Stimulated activated naive B cell treated with anti-CD40 and anti-IgM and Interleukin-4, amounts not matched to agents 10 μg/mL and 1 μg/mL and 100 μg/mL, for 72 hours (primary cell): Measurements from ENCODE around the gene STAC2.

ENCODE experiments used
- ATAC-seq, 2 donors: fragments of 150-1000 bp; cut with Tn5 transposase; replicated peaks; 2 replicates each; pipeline ENCODE4 v1.10.0; 2021; ENCODE audit warnings: moderate library complexity in 1 of 2
- DNase-seq: peaks from one replicate; pipeline ENCODE4 v3.0.0; 2021
- H3K27ac Mint-ChIP-seq: one replicate; pipeline ENCODE4 v1.8.0; 2022; ENCODE audit warnings: mild to moderate bottlenecking, mixed read lengths
- H3K27me3 Mint-ChIP-seq, 2 donors: one replicate each; pipeline ENCODE4 v1.8.0; 2022; ENCODE audit warnings: mixed read lengths in 2 of 2
- H3K36me3 Mint-ChIP-seq, 2 donors: one replicate each; pipeline ENCODE4 v1.8.0; 2022; ENCODE audit warnings: mixed read lengths in 2 of 2, mild to moderate bottlenecking in 1 of 2
- H3K4me1 Mint-ChIP-seq, 2 donors: one replicate each; pipeline ENCODE4 v1.8.0; 2022; ENCODE audit warnings: mixed read lengths in 2 of 2, mild to moderate bottlenecking in 1 of 2
- H3K4me3 Mint-ChIP-seq, 2 donors: one replicate each; pipeline ENCODE4 v1.8.0; 2022; ENCODE audit warnings: mild to moderate bottlenecking in 2 of 2, mixed read lengths in 2 of 2, moderate library complexity in 1 of 2
- H3K9me3 Mint-ChIP-seq, 2 donors: one replicate each; pipeline ENCODE4 v1.8.0; 2022; ENCODE audit warnings: mixed read lengths in 2 of 2, mild to moderate bottlenecking in 1 of 2

The STAC2 gene

GRCh38 chr17:39239640-39240314, 14.0 kb upstream of the STAC2 start:
- ATAC-seq (peak; percentile 56 to 69), DNase-seq (peak; percentile 57)
- Mint-ChIP-seq H3K9me3 (no peaks in the 10 kb centered on the region), H3K4me3 (no peak overlapping the region), H3K4me1 (peaks cover 23 to 36% of the 10 kb centered on the region in 2 donors), H3K27ac (peak overlapping the region; percentile 26), H3K27me3 (peaks cover 21 to 32% of the 10 kb centered on the region in 2 donors), H3K36me3 (no peaks in the 10 kb centered on the region)

- peaks cover 11 to 22% of the 10 kb centered on the region in 2 donors for H3K27me3 Mint-ChIP-seq
- peak overlapping the region; percentile 73 for H3K27ac Mint-ChIP-seq
- no peaks in the 10 kb centered on the region for H3K9me3 Mint-ChIP-seq
- H3K36me3 Mint-ChIP-seq, result no peaks in the 10 kb centered on the region
- H3K4me1 Mint-ChIP-seq, result peaks cover 12 to 23% of the 10 kb centered on the region in 2 donors
- peak; percentile 53 for DNase-seq
- peak overlapping the region; percentile 14 to 41 for H3K4me3 Mint-ChIP-seq
- ATAC-seq, result peak; percentile 73 to 80
These were observed 12.7 kb upstream of the STAC2 start for GRCh38 chr17:39238311-39238972.

GRCh38 chr17:39237586-39237985, 11.8 kb upstream of the STAC2 start:
- Mint-ChIP-seq H3K36me3 (no peaks in the 10 kb centered on the region), H3K9me3 (no peaks in the 10 kb centered on the region), H3K4me3 (no peak overlapping the region), H3K4me1 (peaks cover 12 to 19% of the 10 kb centered on the region in 2 donors), H3K27me3 (peaks cover 6 to 14% of the 10 kb centered on the region in 2 donors), H3K27ac (no peak overlapping the region)
- DNase-seq (no peak), ATAC-seq (no peak)

GRCh38 chr17:39236981-39237441, 11.3 kb upstream of the STAC2 start:
- ATAC-seq (no peak), DNase-seq (no peak)
- Mint-ChIP-seq H3K9me3 (no peaks in the 10 kb centered on the region), H3K27me3 (peaks cover 12 to 16% of the 10 kb centered on the region in 2 donors), H3K4me1 (peaks cover 16 to 25% of the 10 kb centered on the region in 2 donors), H3K36me3 (no peaks in the 10 kb centered on the region), H3K4me3 (no peak overlapping the region), H3K27ac (no peak overlapping the region)

GRCh38 chr17:39236450-39236927, 10.7 kb upstream of the STAC2 start:
- H3K36me3 Mint-ChIP-seq, result no peaks in the 10 kb centered on the region
- H3K27ac Mint-ChIP-seq, result no peak overlapping the region
- no peaks in the 10 kb centered on the region for H3K9me3 Mint-ChIP-seq
- peaks cover 17 to 19% of the 10 kb centered on the region in 2 donors for H3K27me3 Mint-ChIP-seq
- no peak for ATAC-seq
- H3K4me1 Mint-ChIP-seq, result peaks cover 20 to 30% of the 10 kb centered on the region in 2 donors
- DNase-seq, result no peak
- H3K4me3 Mint-ChIP-seq, result no peak overlapping the region

GRCh38 chr17:39235555-39236449, 10.1 kb upstream of the STAC2 start:
- Mint-ChIP-seq H3K27ac (no peak overlapping the region), H3K4me3 (no peak overlapping the region), H3K9me3 (no peaks in the 10 kb centered on the region), H3K4me1 (peaks cover 23 to 32% of the 10 kb centered on the region in 2 donors), H3K27me3 (peaks cover 24 to 26% of the 10 kb centered on the region in 2 donors), H3K36me3 (no peaks in the 10 kb centered on the region)
- peak; percentile 67 to 70 for ATAC-seq
- DNase-seq, result peak; percentile 39

- ATAC-seq (peak; percentile 78 to 84), DNase-seq (no peak)
- peak overlapping the region in 1 of 2 donors; percentile 7 for H3K4me3 Mint-ChIP-seq
- no peaks in the 10 kb centered on the region for H3K9me3 Mint-ChIP-seq
- H3K27ac Mint-ChIP-seq, result peak overlapping the region; percentile 74
- H3K27me3 Mint-ChIP-seq, result peaks cover 45 to 52% of the 10 kb centered on the region in 2 donors
- H3K4me1 Mint-ChIP-seq, result peaks cover 13 to 15% of the 10 kb centered on the region in 2 donors
- H3K36me3 Mint-ChIP-seq, result no peaks in the 10 kb centered on the region
These were observed 6.1 kb upstream of the STAC2 start for GRCh38 chr17:39231591-39232551.

- no peak for ATAC-seq
- H3K27me3 Mint-ChIP-seq, result peaks cover 46 to 55% of the 10 kb centered on the region in 2 donors
- H3K4me3 Mint-ChIP-seq, result no peak overlapping the region
- peaks cover 15 to 16% of the 10 kb centered on the region in 2 donors for H3K4me1 Mint-ChIP-seq
- no peaks in the 10 kb centered on the region for H3K9me3 Mint-ChIP-seq
- DNase-seq, result no peak
- H3K27ac Mint-ChIP-seq, result peak overlapping the region; percentile 74
- H3K36me3 Mint-ChIP-seq, result no peaks in the 10 kb centered on the region
These were observed 5.4 kb upstream of the STAC2 start for GRCh38 chr17:39231091-39231561.

GRCh38 chr17:39230361-39230760, 4.6 kb upstream of the STAC2 start:
- H3K27ac Mint-ChIP-seq, result no peak overlapping the region
- no peak overlapping the region for H3K4me3 Mint-ChIP-seq
- H3K4me1 Mint-ChIP-seq, result peaks cover 20% of the 10 kb centered on the region in 2 donors
- DNase-seq (no peak), ATAC-seq (no peak)
- H3K27me3 Mint-ChIP-seq, result peaks cover 50 to 60% of the 10 kb centered on the region in 2 donors
- no peaks in the 10 kb centered on the region for H3K9me3 Mint-ChIP-seq
- H3K36me3 Mint-ChIP-seq, result no peaks in the 10 kb centered on the region

- DNase-seq (no peak), ATAC-seq (no peak)
- H3K4me1 Mint-ChIP-seq, result peaks cover 22 to 26% of the 10 kb centered on the region in 2 donors
- peaks cover 54 to 67% of the 10 kb centered on the region in 2 donors for H3K27me3 Mint-ChIP-seq
- no peaks in the 10 kb centered on the region for H3K36me3 Mint-ChIP-seq
- H3K9me3 Mint-ChIP-seq, result no peaks in the 10 kb centered on the region
- H3K4me3 Mint-ChIP-seq, result no peak overlapping the region
- no peak overlapping the region for H3K27ac Mint-ChIP-seq
These were observed 3.6 kb upstream of the STAC2 start for GRCh38 chr17:39229274-39229913.

GRCh38 chr17:39227364-39227919, 1.7 kb upstream of the STAC2 start:
- Mint-ChIP-seq H3K4me1 (peaks cover 30 to 32% of the 10 kb centered on the region in 2 donors), H3K9me3 (no peaks in the 10 kb centered on the region), H3K4me3 (no peak overlapping the region), H3K27ac (no peak overlapping the region), H3K27me3 (peaks cover 66 to 85% of the 10 kb centered on the region in 2 donors), H3K36me3 (no peaks in the 10 kb centered on the region)
- DNase-seq, result no peak
- ATAC-seq, result no peak

- peak overlapping the region; percentile 81 to 83 for H3K4me3 Mint-ChIP-seq
- no peaks in the 10 kb centered on the region for H3K36me3 Mint-ChIP-seq
- H3K9me3 Mint-ChIP-seq, result no peaks in the 10 kb centered on the region
- H3K27ac Mint-ChIP-seq, result peak overlapping the region; percentile 42
- peaks cover 59 to 79% of the 10 kb centered on the region in 2 donors for H3K27me3 Mint-ChIP-seq
- ATAC-seq (peak; percentile 53 to 70), DNase-seq (no peak)
- peaks cover 19 to 20% of the 10 kb centered on the region in 2 donors for H3K4me1 Mint-ChIP-seq
These were observed 376 bp upstream of the STAC2 start for GRCh38 chr17:39225959-39226683.
